ENCODE measurements around the gene TTLL3.

- TF ChIP-seq CTCF (IDR thresholded peaks at IDR 0.05; ENCODE audit: insufficient read depth, low read depth, low read length), result no peak
- TF ChIP-seq EZH2 (IDR thresholded peaks at IDR 0.05; ENCODE audit: insufficient read depth, low read length), result no peak
These were observed 49.1 kb upstream of the TTLL3 start for GRCh38 chr3:9760779-9761505.

Measured in astrocyte (in vitro differentiated cells and primary cell).